ENCODE data around the gene GNAQ. TPM values are rescaled to one million over a fixed set of nuclear protein-coding genes. Genes with fewer than 3 reads are reported as not detected.

GNAQ gene
- total and polyA plus RNA-seq, 2 of the 4 experiments (the other 2 are of a cell fraction) = 23.1 to 50.7 TPM

DNA sequence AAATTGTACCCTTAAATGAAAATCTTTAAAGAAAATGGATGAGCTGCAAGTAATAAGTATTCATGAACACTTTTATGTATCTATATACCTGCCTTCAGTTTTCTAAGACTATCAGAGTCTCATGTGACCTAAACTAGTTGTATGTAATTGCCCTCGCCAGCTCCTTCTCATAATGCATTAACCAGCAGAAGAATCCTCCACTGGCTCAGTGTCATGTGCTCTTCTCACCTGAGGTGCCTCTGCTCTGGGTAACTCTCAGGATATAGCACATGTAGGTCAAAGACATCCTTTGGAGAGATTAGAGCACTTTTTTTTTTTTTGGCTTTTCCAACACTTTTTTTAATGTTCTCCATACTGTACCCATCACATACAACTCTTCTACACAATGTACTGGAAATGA, 199.8 kb downstream of the GNAQ start:
- H3K4ac ChIP-seq (ENCODE audit: low read depth, low read length) = no peak overlapping the region
- intact Hi-C loops (cut with micrococcal nuclease) = no loop called here
- TF ChIP-seq, protein P1, sequence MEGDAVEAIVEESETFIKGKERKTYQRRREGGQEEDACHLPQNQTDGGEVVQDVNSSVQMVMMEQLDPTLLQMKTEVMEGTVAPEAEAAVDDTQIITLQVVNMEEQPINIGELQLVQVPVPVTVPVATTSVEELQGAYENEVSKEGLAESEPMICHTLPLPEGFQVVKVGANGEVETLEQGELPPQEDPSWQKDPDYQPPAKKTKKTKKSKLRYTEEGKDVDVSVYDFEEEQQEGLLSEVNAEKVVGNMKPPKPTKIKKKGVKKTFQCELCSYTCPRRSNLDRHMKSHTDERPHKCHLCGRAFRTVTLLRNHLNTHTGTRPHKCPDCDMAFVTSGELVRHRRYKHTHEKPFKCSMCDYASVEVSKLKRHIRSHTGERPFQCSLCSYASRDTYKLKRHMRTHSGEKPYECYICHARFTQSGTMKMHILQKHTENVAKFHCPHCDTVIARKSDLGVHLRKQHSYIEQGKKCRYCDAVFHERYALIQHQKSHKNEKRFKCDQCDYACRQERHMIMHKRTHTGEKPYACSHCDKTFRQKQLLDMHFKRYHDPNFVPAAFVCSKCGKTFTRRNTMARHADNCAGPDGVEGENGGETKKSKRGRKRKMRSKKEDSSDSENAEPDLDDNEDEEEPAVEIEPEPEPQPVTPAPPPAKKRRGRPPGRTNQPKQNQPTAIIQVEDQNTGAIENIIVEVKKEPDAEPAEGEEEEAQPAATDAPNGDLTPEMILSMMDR (conservative IDR thresholded peaks at IDR 0.05; ENCODE audit: low read depth, low read length) = no peak
- TF ChIP-seq RCOR1 (IDR thresholded peaks at IDR 0.05; ENCODE audit: insufficient replicate concordance, low read length) = no peak
- TF ChIP-seq RFX5 (IDR thresholded peaks at IDR 0.05; ENCODE audit: low read depth, low read length) = no peak
- TF ChIP-seq, protein P2, sequence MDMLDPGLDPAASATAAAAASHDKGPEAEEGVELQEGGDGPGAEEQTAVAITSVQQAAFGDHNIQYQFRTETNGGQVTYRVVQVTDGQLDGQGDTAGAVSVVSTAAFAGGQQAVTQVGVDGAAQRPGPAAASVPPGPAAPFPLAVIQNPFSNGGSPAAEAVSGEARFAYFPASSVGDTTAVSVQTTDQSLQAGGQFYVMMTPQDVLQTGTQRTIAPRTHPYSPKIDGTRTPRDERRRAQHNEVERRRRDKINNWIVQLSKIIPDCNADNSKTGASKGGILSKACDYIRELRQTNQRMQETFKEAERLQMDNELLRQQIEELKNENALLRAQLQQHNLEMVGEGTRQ (IDR thresholded peaks at IDR 0.05; ENCODE audit: low read depth, low read length) = no peak
- no peak for TF ChIP-seq SMC3 (IDR thresholded peaks at IDR 0.05; ENCODE audit: low read depth, low read length)
- no peak for TF ChIP-seq MAFK (IDR thresholded peaks at IDR 0.05; ENCODE audit: low read depth, low read length)
- TF ChIP-seq BHLHE40 (IDR thresholded peaks at IDR 0.05; ENCODE audit: low read depth, low read length) = no peak
- TF ChIP-seq CEBPB (IDR thresholded peaks at IDR 0.05; ENCODE audit: low read depth, low read length) = no peak
- TF ChIP-seq RAD21 (IDR thresholded peaks at IDR 0.05; ENCODE audit: low read length) = no peak
- no peak for TF ChIP-seq NFE2L2 (IDR thresholded peaks at IDR 0.05; ENCODE audit: low read depth, low read length)
- TF ChIP-seq FOS (IDR thresholded peaks at IDR 0.05; ENCODE audit: low read depth, low read length) = no peak
- no peak for TF ChIP-seq MAZ (IDR thresholded peaks at IDR 0.05; ENCODE audit: borderline replicate concordance, low read depth, low read length)
- TF ChIP-seq MXI1 (IDR thresholded peaks at IDR 0.05; ENCODE audit: borderline replicate concordance, low read depth, low read length) = no peak
- TF ChIP-seq, protein P3, sequence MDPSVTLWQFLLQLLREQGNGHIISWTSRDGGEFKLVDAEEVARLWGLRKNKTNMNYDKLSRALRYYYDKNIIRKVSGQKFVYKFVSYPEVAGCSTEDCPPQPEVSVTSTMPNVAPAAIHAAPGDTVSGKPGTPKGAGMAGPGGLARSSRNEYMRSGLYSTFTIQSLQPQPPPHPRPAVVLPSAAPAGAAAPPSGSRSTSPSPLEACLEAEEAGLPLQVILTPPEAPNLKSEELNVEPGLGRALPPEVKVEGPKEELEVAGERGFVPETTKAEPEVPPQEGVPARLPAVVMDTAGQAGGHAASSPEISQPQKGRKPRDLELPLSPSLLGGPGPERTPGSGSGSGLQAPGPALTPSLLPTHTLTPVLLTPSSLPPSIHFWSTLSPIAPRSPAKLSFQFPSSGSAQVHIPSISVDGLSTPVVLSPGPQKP (IDR thresholded peaks at IDR 0.05; ENCODE audit: borderline replicate concordance, low read depth, low read length) = no peak
- TF ChIP-seq POLR2A (IDR thresholded peaks at IDR 0.05; ENCODE audit: low read depth, low read length) = no peak
- no peak for TF ChIP-seq CHD1 (IDR thresholded peaks at IDR 0.05; ENCODE audit: low read depth, low read length)
- no peak overlapping the region for H3K18ac ChIP-seq (ENCODE audit: low read depth, low read length)
- H4K8ac ChIP-seq (ENCODE audit: low read depth in 2 of 2, low read length in 2 of 2) = no peak overlapping the region
- no peak overlapping the region for H2AK9ac ChIP-seq (replicated peaks; ENCODE audit: low read depth, low read length, poor library complexity)
- no peaks in the 10 kb centered on the region for H3K36me3 ChIP-seq (ENCODE audit: control insufficient read depth, insufficient read depth, low read length)
- no peak overlapping the region for H4K5ac ChIP-seq (ENCODE audit: low read depth, low read length)
- no peak overlapping the region for H3K4me2 ChIP-seq (ENCODE audit: low read depth, low read length)
- BruUV-seq (replicated peaks) = no TSS peak
- peaks cover 2% of the 10 kb centered on the region; the same call in 1 of the 2 replicates for H3K4me1 ChIP-seq (ENCODE audit: control insufficient read depth, insufficient read depth, low read length)
- WGBS, 2 experiments (ENCODE audit: extremely low coverage in 2 of 2, insufficient read length in 1 of 2) = 100% methylated on average over 1 of the region's 1 CpG; no CpG with 5 or more reads in 1 of the 2 experiments
- no peaks in the 10 kb centered on the region for H3K9me3 ChIP-seq (ENCODE audit: control insufficient read depth, insufficient read depth, low read length)
- H3K79me1 ChIP-seq (ENCODE audit: low read depth in 1 of 2, low read length in 2 of 2) = peaks cover 12 to 26% of the 10 kb centered on the region in 2 experiments
- no peak overlapping the region for H3K23ac ChIP-seq (ENCODE audit: low read depth, low read length)
- no peaks in the 10 kb centered on the region; the same call in none of the 2 replicates for H3K9me1 ChIP-seq (ENCODE audit: insufficient read depth, low read length)
- H2AK5ac ChIP-seq (ENCODE audit: low read depth, low read length) = no peak overlapping the region
- DNase-seq = no peak
- no peak overlapping the region for H2BK5ac ChIP-seq (ENCODE audit: low read depth, low read length, poor library complexity, severe bottlenecking)
- no peak for ATAC-seq (ENCODE audit: low read depth)
- H3K9ac ChIP-seq (ENCODE audit: low read depth, low read length) = no peak overlapping the region
- no peaks in the 10 kb centered on the region for H3K27me3 ChIP-seq (ENCODE audit: control insufficient read depth, insufficient read depth, low read length)
- H3K4me3 ChIP-seq (ENCODE audit: insufficient read depth, low read depth, low read length) = no peak overlapping the region
- no peak overlapping the region for H2BK20ac ChIP-seq (ENCODE audit: low read depth, low read length)
- H2BK15ac ChIP-seq (ENCODE audit: low read depth, low read length) = no peak overlapping the region
- in situ Hi-C loops (cut with MboI; ENCODE audit: low sequenced_read_pairs) = no loop called here
- no peak overlapping the region for H4K91ac ChIP-seq (ENCODE audit: insufficient read depth, low read depth, low read length)
- H4K20me1 ChIP-seq (ENCODE audit: insufficient read depth, low read length) = no peaks in the 10 kb centered on the region; the same call in 1 of the 2 replicates
- ChIA-PET POLR2A (ENCODE audit: unreplicated experiment) (no interaction called here), CTCF (interaction anchor here (0.6 kb wide), 1 partner anchor 25 kb away, joined by 3 read pairs; no protein-coding TSS in a partner anchor)
- H2BK120ac ChIP-seq (ENCODE audit: low read depth, low read length) = no peak overlapping the region
- dilution Hi-C loops (cut with HindIII; ENCODE audit: low sequenced_read_pairs, unreplicated experiment) = no loop called here
- no peak overlapping the region for H3K27ac ChIP-seq (ENCODE audit: insufficient read depth, low read length)
- no peak overlapping the region for H2AFZ ChIP-seq (replicated peaks; ENCODE audit: low read length, poor library complexity)
- no peak overlapping the region for H3K56ac ChIP-seq (ENCODE audit: extremely low read depth, insufficient read depth, low read length)
- no peak overlapping the region for H3K14ac ChIP-seq (replicated peaks; ENCODE audit: low read depth, low read length)

Data from IMR-90 (cell line).